Uterus (tissue), 2 donors: Measurements from ENCODE around the gene MAPKBP1.

Source experiments
- POLR2A ChIP-seq, 2 donors: fragments of 450-650 bp; IDR thresholded peaks; one replicate each; pipeline ENCODE4 v1.6.1; 2016; ENCODE audit warnings: antibody characterized with exemption in 2 of 2, mild to moderate bottlenecking in 1 of 2, moderate library complexity in 1 of 2
- TF ChIP-seq, protein P1 (sequence below), 4 experiments: fragments of 200-600 bp in 2 of 4; fragments of 450-650 bp in 2 of 4; sonication (generic) in 2 of 4; IDR thresholded peaks; one replicate each; pipeline ENCODE4 v1.5.1; 2016 to 2019; ENCODE audit warnings: antibody characterized with exemption in 4 of 4, mild to moderate bottlenecking in 2 of 4, moderate library complexity in 1 of 4

DNA sequence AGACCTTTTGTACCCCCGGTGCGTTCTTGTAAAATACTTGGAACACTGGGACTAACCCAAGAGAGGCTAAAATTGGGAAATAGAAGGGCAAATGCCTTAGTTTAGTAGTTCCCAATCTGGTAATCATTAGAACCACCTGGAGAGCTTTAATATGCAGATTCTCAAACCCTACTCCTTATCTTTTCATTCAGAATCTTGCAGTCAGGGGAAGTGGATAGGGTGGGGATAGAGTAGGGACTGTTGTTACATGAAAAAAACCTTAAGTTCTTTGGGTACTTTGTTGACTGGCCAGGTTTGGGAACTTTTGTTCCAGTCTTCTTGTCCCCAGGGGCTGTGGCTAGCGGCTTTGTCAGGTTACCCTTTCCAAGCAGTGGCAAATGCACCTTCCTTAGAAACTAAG is 15.9 kb downstream of the MAPKBP1 start:
- TF ChIP-seq, protein P1, sequence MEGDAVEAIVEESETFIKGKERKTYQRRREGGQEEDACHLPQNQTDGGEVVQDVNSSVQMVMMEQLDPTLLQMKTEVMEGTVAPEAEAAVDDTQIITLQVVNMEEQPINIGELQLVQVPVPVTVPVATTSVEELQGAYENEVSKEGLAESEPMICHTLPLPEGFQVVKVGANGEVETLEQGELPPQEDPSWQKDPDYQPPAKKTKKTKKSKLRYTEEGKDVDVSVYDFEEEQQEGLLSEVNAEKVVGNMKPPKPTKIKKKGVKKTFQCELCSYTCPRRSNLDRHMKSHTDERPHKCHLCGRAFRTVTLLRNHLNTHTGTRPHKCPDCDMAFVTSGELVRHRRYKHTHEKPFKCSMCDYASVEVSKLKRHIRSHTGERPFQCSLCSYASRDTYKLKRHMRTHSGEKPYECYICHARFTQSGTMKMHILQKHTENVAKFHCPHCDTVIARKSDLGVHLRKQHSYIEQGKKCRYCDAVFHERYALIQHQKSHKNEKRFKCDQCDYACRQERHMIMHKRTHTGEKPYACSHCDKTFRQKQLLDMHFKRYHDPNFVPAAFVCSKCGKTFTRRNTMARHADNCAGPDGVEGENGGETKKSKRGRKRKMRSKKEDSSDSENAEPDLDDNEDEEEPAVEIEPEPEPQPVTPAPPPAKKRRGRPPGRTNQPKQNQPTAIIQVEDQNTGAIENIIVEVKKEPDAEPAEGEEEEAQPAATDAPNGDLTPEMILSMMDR (IDR thresholded peaks at IDR 0.05): no peak
- no peak for TF ChIP-seq POLR2A (IDR thresholded peaks at IDR 0.05)
